GM12864 (cell line): ENCODE data around the gene CCNYL1.

ENCODE experiments used
- DNase-seq: peaks from one replicate; pipeline ENCODE4 v3.0.0-alpha.2; 2011; ENCODE audit warnings: low read depth
- H3K4me3 ChIP-seq: 2 replicates; pipeline ENCODE4 v1.5.1; 2011; ENCODE audit warnings: mild to moderate bottlenecking, low read depth, low read length, control low read depth
- TF ChIP-seq, protein P1 (sequence below): IDR thresholded peaks from 2 replicates; pipeline ENCODE4 v1.5.1; 2011; ENCODE audit warnings: low read depth, mild to moderate bottlenecking, moderate library complexity, low read length, control low read depth, inconsistent platforms; ENCODE audit errors: missing control alignments

The CCNYL1 gene

DNA sequence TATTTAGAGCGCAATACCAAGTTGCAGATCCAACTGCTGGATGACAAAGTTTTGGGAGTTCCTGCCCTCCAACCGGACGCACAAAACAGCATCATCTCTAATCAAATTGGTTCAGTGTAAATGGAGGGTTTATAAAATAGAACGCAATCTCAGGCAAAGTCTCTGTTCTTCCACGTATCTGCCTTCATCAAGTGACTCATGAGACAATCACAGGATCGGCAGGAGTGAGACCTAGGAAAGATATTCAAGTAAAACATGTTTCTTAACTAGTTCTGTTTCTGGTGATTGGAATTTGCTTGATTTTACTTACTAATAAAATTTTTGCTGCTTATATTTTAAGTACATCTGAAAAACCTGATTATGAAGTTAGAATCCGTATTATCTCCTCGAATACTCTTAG is 50.7 kb downstream of the CCNYL1 start:
- TF ChIP-seq, protein P1, sequence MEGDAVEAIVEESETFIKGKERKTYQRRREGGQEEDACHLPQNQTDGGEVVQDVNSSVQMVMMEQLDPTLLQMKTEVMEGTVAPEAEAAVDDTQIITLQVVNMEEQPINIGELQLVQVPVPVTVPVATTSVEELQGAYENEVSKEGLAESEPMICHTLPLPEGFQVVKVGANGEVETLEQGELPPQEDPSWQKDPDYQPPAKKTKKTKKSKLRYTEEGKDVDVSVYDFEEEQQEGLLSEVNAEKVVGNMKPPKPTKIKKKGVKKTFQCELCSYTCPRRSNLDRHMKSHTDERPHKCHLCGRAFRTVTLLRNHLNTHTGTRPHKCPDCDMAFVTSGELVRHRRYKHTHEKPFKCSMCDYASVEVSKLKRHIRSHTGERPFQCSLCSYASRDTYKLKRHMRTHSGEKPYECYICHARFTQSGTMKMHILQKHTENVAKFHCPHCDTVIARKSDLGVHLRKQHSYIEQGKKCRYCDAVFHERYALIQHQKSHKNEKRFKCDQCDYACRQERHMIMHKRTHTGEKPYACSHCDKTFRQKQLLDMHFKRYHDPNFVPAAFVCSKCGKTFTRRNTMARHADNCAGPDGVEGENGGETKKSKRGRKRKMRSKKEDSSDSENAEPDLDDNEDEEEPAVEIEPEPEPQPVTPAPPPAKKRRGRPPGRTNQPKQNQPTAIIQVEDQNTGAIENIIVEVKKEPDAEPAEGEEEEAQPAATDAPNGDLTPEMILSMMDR = no peak
- H3K4me3 ChIP-seq = no peak overlapping the region
- DNase-seq = no peak

GRCh38 chr2:207763303-207763917 is 52.0 kb downstream of the CCNYL1 start:
- H3K4me3 ChIP-seq = no peak overlapping the region

DNA sequence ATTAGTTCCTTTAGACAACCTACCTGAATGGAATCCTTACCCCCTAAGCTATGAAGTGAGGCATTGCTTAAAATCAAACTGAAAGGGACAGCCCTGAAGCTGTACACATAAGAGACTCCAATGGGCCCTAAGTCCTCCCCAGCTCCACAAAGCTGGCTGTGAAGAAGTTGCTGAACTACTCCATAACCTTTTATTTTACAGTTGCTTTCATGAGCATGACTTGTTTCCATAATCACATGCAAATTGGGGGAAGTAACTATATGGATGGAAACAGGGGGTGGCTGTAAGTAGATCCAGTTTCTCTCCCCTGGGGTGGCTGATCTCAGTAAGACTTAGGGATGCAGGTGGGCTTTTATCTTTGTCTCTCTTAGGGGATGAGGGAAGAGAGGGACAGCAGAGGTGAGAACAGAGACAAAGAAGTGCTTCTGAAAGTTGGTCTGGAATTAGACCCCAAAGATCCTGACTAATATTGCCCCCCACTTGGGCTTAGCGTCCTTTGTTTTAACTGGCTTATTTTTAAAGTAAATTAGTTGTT is 52.7 kb downstream of the CCNYL1 start:
- H3K4me3 ChIP-seq = no peak overlapping the region
- DNase-seq = no peak
- TF ChIP-seq, protein P1 = no peak

More at GRCh38 chr2:207763303-207763917, 52.0 kb downstream of the CCNYL1 start:
- no peak for DNase-seq
- TF ChIP-seq, protein P1 = no peak

- TF ChIP-seq, protein P1 = no peak
- no peak for DNase-seq
- no peak overlapping the region for H3K4me3 ChIP-seq
These were observed 54.1 kb downstream of the CCNYL1 start for GRCh38 chr2:207765547-207765946.

DNA sequence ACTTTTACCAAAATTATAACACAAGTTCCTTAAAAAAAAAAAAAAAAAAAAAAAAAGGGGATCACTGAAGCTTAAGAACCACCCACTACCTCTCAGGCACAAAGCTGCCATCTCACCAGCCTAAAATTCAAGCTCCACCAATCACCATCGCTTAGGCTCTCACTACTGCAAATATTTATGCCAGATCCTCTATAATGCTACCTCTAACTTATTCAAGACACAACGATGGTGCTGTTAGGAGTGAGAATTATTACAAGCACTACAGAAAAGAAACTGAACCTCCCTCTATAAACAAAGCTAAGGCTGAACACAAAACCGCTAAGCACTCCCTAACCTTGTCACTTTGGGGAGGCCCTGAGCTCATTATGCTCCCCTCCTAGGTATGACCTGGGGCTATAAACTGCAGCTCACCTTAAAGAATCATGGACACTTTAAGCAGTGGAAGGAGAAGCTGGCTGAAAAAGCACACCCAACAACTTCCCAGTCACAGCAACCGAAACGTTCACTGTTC is 54.7 kb downstream of the CCNYL1 start:
- DNase-seq = no peak
- no peak overlapping the region for H3K4me3 ChIP-seq

GRCh38 chr2:207766697-207767460 is 55.4 kb downstream of the CCNYL1 start:
- TF ChIP-seq, protein P1 = no peak
- no peak for DNase-seq
- peak overlapping the region; percentile 37 for H3K4me3 ChIP-seq

More for the DNA sequence above, 54.7 kb downstream of the CCNYL1 start:
- TF ChIP-seq, protein P1 = no peak
